ENCODE results near the gene MAP3K5. TPM values are rescaled to one million over a fixed set of nuclear protein-coding genes. Genes with fewer than 3 reads are reported as not detected.

Gene MAP3K5
- total RNA-seq, 1 donor from 2014 or later, result 5.7 TPM

GRCh38 chr6:136676075-136676474 lies 116.2 kb downstream of the MAP3K5 start:
- Histone ChIP-seq H3K27me3 (ENCODE audit: control insufficient read depth, insufficient read depth, low read length) (no peaks in the 10 kb centered on the region), H3K36me3 (ENCODE audit: control insufficient read depth, insufficient read depth, low read length) (no peaks in the 10 kb centered on the region), H3K4me3 (ENCODE audit: low read depth, low read length) (no peak overlapping the region)
- DNase-seq (ENCODE audit: low read depth), result no peak
- no peak for TF ChIP-seq CTCF (IDR thresholded peaks at IDR 0.05; ENCODE audit: insufficient read depth, low read length, poor library complexity, severe bottlenecking)

- no peaks in the 10 kb centered on the region for H3K36me3 ChIP-seq (ENCODE audit: control insufficient read depth, insufficient read depth, low read length)
- no peak for DNase-seq (ENCODE audit: low read depth)
- no peak for TF ChIP-seq CTCF (IDR thresholded peaks at IDR 0.05; ENCODE audit: insufficient read depth, low read length, poor library complexity, severe bottlenecking)
- no peaks in the 10 kb centered on the region for H3K27me3 ChIP-seq (ENCODE audit: control insufficient read depth, insufficient read depth, low read length)
- no peak overlapping the region for H3K4me3 ChIP-seq (ENCODE audit: low read depth, low read length)
Observed at GRCh38 chr6:136673571-136673970, 118.7 kb downstream of the MAP3K5 start.

GRCh38 chr6:136672144-136672543 lies 120.1 kb downstream of the MAP3K5 start:
- H3K27me3 ChIP-seq (ENCODE audit: control insufficient read depth, insufficient read depth, low read length), result no peaks in the 10 kb centered on the region
- no peaks in the 10 kb centered on the region for H3K36me3 ChIP-seq (ENCODE audit: control insufficient read depth, insufficient read depth, low read length)
- no peak for DNase-seq (ENCODE audit: low read depth)
- no peak for TF ChIP-seq CTCF (IDR thresholded peaks at IDR 0.05; ENCODE audit: insufficient read depth, low read length, poor library complexity, severe bottlenecking)
- H3K4me3 ChIP-seq (ENCODE audit: low read depth, low read length), result no peak overlapping the region

GRCh38 chr6:136669299-136669699 lies 123.0 kb downstream of the MAP3K5 start:
- DNase-seq (ENCODE audit: low read depth), result peak; percentile 82

GRCh38 chr6:136668571-136668970 lies 123.7 kb downstream of the MAP3K5 start:
- Histone ChIP-seq H3K27me3 (ENCODE audit: control insufficient read depth, insufficient read depth, low read length) (no peaks in the 10 kb centered on the region), H3K4me3 (ENCODE audit: low read depth, low read length) (no peak overlapping the region), H3K36me3 (ENCODE audit: control insufficient read depth, insufficient read depth, low read length) (no peaks in the 10 kb centered on the region)
- TF ChIP-seq CTCF (IDR thresholded peaks at IDR 0.05; ENCODE audit: insufficient read depth, low read length, poor library complexity, severe bottlenecking), result no peak
- no peak for DNase-seq (ENCODE audit: low read depth)

More at GRCh38 chr6:136669299-136669699, 123.0 kb downstream of the MAP3K5 start:
- H3K36me3 ChIP-seq (ENCODE audit: control insufficient read depth, insufficient read depth, low read length), result no peaks in the 10 kb centered on the region
- no peak overlapping the region for H3K4me3 ChIP-seq (ENCODE audit: low read depth, low read length)
- TF ChIP-seq CTCF (IDR thresholded peaks at IDR 0.05; ENCODE audit: insufficient read depth, low read length, poor library complexity, severe bottlenecking), result no peak
- no peaks in the 10 kb centered on the region for H3K27me3 ChIP-seq (ENCODE audit: control insufficient read depth, insufficient read depth, low read length)

GRCh38 chr6:136666041-136666440 lies 126.2 kb downstream of the MAP3K5 start:
- Histone ChIP-seq H3K27me3 (ENCODE audit: control insufficient read depth, insufficient read depth, low read length) (no peaks in the 10 kb centered on the region), H3K36me3 (ENCODE audit: control insufficient read depth, insufficient read depth, low read length) (no peaks in the 10 kb centered on the region), H3K4me3 (ENCODE audit: low read depth, low read length) (no peak overlapping the region)
- no peak for DNase-seq (ENCODE audit: low read depth)
- no peak for TF ChIP-seq CTCF (IDR thresholded peaks at IDR 0.05; ENCODE audit: insufficient read depth, low read length, poor library complexity, severe bottlenecking)

Measured in kidney epithelial cell (primary cell).